HepG2 (cell line): ENCODE results near the gene OSER1. TPM values are rescaled to one million over a fixed set of nuclear protein-coding genes. Genes with fewer than 3 reads are reported as not detected.

Experiments
- ATAC-seq: fragments of 200-7000 bp; cut with Tn5 transposase; 3 replicates; pipeline ENCODE4 v1.9.1; 2020; ENCODE audit warnings: mild to moderate bottlenecking, moderate library complexity
- BruUV-seq: library from RNA; stranded (reverse); fragments of 400-500 nt; replicated peaks from 2 replicates; lab custom pipeline; 2021; lab: Mats Ljungman, UMichigan
- CTCF ChIA-PET: fragments of 300-600 bp; formaldehyde crosslinking; extraction: SDS; loops from one replicate; lab custom pipeline; 2021; ENCODE audit warnings: low total read pairs, inconsistent platforms, low intra/inter-chr PET ratio; lab: Yijun Ruan, JAX
- POLR2A ChIA-PET: fragments of 350-600 bp; sonication (Branson Sonifier 250); formaldehyde crosslinking; loops from one replicate; lab custom pipeline; 2020; ENCODE audit warnings: antibody characterized with exemption, inconsistent platforms; lab: Yijun Ruan, JAX
- DNase-seq: peaks from one replicate; pipeline ENCODE4 v3.0.0-alpha.2; 2015; ENCODE audit warnings: low spot score
- FAIRE-seq: peaks from 3 replicates; lab custom pipeline; 2011; peaks lifted over from hg19 to GRCh38; lab: Jason Lieb, UNC
- H2AFZ ChIP-seq: one replicate; pipeline ENCODE4 v1.6.1; 2011; ENCODE audit warnings: low read length, inconsistent platforms
- H3K27ac ChIP-seq: fragments of 300-600 bp; 3 replicates; pipeline ENCODE4 v1.8.0; 2011; ENCODE audit warnings: mixed run types, mild to moderate bottlenecking, mixed read lengths, low read length, inconsistent platforms; ENCODE audit not compliant: insufficient read depth; ENCODE audit errors: extremely low read length
- H3K27me3 ChIP-seq, 2 experiments: fragments of 200-600 bp in 1 of 2; 2 replicates in 1 of 2; 3 replicates in 1 of 2; pipeline versions ENCODE4 v1.6.0 to v1.8.0; 2011; ENCODE audit warnings: low read length in 2 of 2, mild to moderate bottlenecking in 2 of 2, moderate library complexity in 2 of 2, inconsistent platforms in 1 of 2; ENCODE audit not compliant: insufficient read depth in 2 of 2, control insufficient read depth in 1 of 2
- H3K36me3 ChIP-seq, 2 experiments: fragments of 200-600 bp in 1 of 2; replicated peaks in 1 of 2; 2 replicates in 1 of 2; 3 replicates in 1 of 2; pipeline versions ENCODE4 v1.5.1 to v1.8.0; 2011; ENCODE audit warnings: low read length in 2 of 2, inconsistent platforms in 1 of 2; ENCODE audit not compliant: insufficient read depth in 2 of 2, control insufficient read depth in 1 of 2
- H3K4me1 ChIP-seq: 2 replicates; pipeline ENCODE4 v1.5.1; 2012; ENCODE audit warnings: low read length, inconsistent platforms; ENCODE audit not compliant: insufficient read depth
- H3K4me2 ChIP-seq: 2 replicates; pipeline ENCODE4 v1.6.0; 2011; ENCODE audit warnings: low read depth, low read length, inconsistent platforms
- H3K4me3 ChIP-seq, 3 experiments: fragments of 200-600 bp in 1 of 3; sonication (generic), shearing (Covaris generic) in 1 of 3; replicated peaks in 1 of 3; 2 replicates each; pipeline ENCODE4 v1.5.1; 2011 to 2016; ENCODE audit warnings: low read length in 3 of 3, inconsistent platforms in 2 of 3, low read depth in 2 of 3, mild to moderate bottlenecking in 2 of 3, control low read depth in 1 of 3, mixed read lengths in 1 of 3; ENCODE audit not compliant: insufficient read depth in 1 of 3
- H3K79me2 ChIP-seq: one replicate; pipeline ENCODE4 v1.6.1; 2011; ENCODE audit warnings: low read length, inconsistent platforms; ENCODE audit not compliant: insufficient read depth
- H3K9ac ChIP-seq: 2 replicates; pipeline ENCODE4 v1.6.0; 2011; ENCODE audit warnings: mild to moderate bottlenecking, low read depth, low read length, inconsistent platforms; ENCODE audit not compliant: insufficient read depth
- H3K9me3 ChIP-seq: 2 replicates; pipeline ENCODE4 v1.5.1; 2012; ENCODE audit warnings: mild to moderate bottlenecking, low read length
- H4K20me1 ChIP-seq: 2 replicates; pipeline ENCODE4 v1.6.0; 2011; ENCODE audit warnings: inconsistent platforms, mild to moderate bottlenecking, low read length, moderate library complexity; ENCODE audit not compliant: insufficient read depth
- GATA4 ChIP-seq: sonication (generic); IDR thresholded peaks from 2 replicates; pipeline ENCODE4 v1.6.1; 2016; ENCODE audit warnings: antibody characterized with exemption, low read depth, borderline replicate concordance
- NCOA2 ChIP-seq: sonication (generic); formaldehyde crosslinking; IDR thresholded peaks from 2 replicates; pipeline ENCODE4 v1.8.0; 2022; ENCODE audit warnings: inconsistent platforms
- WGBS: methylation state at CpG from one replicate; pipeline ENCODE4 v1.1.6; 2017; ENCODE audit warnings: low lambda C conversion rate; 5-methylcytosine and 5-hydroxymethylcytosine counted together
- in situ Hi-C: cut with HindIII; loops from 2 replicates; pipeline ENCODE4 v1.10.0; 2017; ENCODE audit warnings: low pct_unique_long_range_greater_than_20kb; ENCODE audit not compliant: extremely low pct_ligation_motif_present
- intact Hi-C: fragments of 100-400 bp; cut with micrococcal nuclease; formaldehyde crosslinking; loops from one replicate; pipeline ENCODE4 v1.10.0; 2022; ENCODE audit not compliant: unreplicated experiment
- polyA plus RNA-seq, 8 experiments: library from polyadenylated mRNA; depleted of rRNA in 3 of 8; stranded (reverse) in 7 of 8; unstranded in 1 of 8; fragments of >200 nt; fragmentation: Illumina TruSeq in 4 of 8; extraction: Trizol in 4 of 8; gene quantifications; 2 replicates each; pipeline versions ENCODE4 v1.2.1 to v1.2.3, GENCODE V29; 2011 to 2016; ENCODE audit warnings: low read depth in 4 of 8, missing spikeins in 1 of 8, mixed read lengths in 1 of 8; ENCODE audit not compliant: insufficient read depth in 1 of 8
- total RNA-seq, 5 experiments: library from RNA; depleted of rRNA; stranded (reverse); fragments of >200 nt; fragmentation: Illumina TruSeq; extraction: Trizol; gene quantifications; 2 replicates each; pipeline ENCODE4 v1.2.3, GENCODE V29; 2016; ENCODE audit warnings: low read depth in 1 of 5
- TF ChIP-seq, protein P1 (sequence below): sonication (generic); formaldehyde crosslinking; IDR thresholded peaks from 2 replicates; pipeline ENCODE4 v1.4.0; 2020; ENCODE audit warnings: missing genetic modification reagents

The OSER1 gene
- total and polyA plus RNA-seq, 2 of the 13 experiments (the other 11 are each of a cell fraction or from before 2014, with no cell fraction given) = 71.2 to 71.5 TPM

DNA sequence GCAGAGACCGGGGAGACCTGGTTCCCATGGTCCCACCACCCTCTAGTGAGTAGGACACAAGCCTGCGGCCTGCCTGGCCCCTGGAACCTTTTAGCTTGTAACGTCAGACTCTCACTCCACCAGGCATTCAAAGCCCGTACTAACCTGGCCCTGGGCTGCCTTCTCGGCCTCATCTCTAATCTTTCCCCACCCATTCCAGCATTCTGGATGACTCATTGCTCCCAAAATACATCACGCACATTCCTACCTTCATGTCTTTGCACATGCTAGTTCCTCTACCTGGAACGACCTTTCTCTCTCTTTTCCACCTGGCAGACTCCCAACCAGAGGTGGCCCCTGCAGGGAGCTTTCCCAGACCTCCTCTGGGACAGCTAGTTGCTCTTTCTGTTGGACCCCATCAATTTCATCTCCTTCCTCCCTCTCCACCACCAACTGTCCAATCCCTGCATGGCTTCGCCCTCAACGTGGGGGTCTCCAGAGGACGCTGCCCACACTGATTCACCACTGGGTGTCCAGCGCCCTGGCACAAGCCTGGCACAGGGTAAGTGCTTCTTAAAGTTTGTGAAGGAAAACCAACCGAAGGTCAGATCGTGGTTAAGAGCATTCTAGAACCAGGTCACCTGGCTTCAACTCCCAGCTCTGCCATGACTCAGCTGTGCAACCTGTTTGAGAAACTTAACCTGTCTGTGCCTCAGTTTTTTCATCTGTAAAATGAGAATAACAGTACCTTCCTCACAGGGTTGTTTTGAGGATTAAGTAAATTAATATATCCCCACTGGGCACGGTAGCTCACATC lies 58.8 kb downstream of the OSER1 start:
- no peaks in the 10 kb centered on the region for H3K79me2 ChIP-seq
- H4K20me1 ChIP-seq = no peaks in the 10 kb centered on the region
- DNase-seq = no peak
- no peak overlapping the region for H3K9ac ChIP-seq
- H3K4me3 ChIP-seq = no peak overlapping the region
- CTCF ChIA-PET = no interaction called here
- no peaks in the 10 kb centered on the region for H3K4me1 ChIP-seq
- WGBS = 35% methylated on average over 14 of the region's 14 CpGs
- no peak for FAIRE-seq
- no peak overlapping the region for H3K4me2 ChIP-seq
- H3K27me3 ChIP-seq = peaks cover 0 to 27% of the 10 kb centered on the region in 2 experiments; a peak in 4 of 5 replicates
- TF ChIP-seq NCOA2 (CRISPR knock-in tag) (no peak), GATA4 (no peak)
- TF ChIP-seq, protein P1, sequence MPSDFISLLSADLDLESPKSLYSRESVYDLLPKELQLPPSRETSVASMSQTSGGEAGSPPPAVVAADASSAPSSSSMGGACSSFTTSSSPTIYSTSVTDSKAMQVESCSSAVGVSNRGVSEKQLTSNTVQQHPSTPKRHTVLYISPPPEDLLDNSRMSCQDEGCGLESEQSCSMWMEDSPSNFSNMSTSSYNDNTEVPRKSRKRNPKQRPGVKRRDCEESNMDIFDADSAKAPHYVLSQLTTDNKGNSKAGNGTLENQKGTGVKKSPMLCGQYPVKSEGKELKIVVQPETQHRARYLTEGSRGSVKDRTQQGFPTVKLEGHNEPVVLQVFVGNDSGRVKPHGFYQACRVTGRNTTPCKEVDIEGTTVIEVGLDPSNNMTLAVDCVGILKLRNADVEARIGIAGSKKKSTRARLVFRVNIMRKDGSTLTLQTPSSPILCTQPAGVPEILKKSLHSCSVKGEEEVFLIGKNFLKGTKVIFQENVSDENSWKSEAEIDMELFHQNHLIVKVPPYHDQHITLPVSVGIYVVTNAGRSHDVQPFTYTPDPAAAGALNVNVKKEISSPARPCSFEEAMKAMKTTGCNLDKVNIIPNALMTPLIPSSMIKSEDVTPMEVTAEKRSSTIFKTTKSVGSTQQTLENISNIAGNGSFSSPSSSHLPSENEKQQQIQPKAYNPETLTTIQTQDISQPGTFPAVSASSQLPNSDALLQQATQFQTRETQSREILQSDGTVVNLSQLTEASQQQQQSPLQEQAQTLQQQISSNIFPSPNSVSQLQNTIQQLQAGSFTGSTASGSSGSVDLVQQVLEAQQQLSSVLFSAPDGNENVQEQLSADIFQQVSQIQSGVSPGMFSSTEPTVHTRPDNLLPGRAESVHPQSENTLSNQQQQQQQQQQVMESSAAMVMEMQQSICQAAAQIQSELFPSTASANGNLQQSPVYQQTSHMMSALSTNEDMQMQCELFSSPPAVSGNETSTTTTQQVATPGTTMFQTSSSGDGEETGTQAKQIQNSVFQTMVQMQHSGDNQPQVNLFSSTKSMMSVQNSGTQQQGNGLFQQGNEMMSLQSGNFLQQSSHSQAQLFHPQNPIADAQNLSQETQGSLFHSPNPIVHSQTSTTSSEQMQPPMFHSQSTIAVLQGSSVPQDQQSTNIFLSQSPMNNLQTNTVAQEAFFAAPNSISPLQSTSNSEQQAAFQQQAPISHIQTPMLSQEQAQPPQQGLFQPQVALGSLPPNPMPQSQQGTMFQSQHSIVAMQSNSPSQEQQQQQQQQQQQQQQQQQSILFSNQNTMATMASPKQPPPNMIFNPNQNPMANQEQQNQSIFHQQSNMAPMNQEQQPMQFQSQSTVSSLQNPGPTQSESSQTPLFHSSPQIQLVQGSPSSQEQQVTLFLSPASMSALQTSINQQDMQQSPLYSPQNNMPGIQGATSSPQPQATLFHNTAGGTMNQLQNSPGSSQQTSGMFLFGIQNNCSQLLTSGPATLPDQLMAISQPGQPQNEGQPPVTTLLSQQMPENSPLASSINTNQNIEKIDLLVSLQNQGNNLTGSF (CRISPR knock-in tag) = no peak
- BruUV-seq = no TSS peak
- POLR2A ChIA-PET = no interaction called here
- H2AFZ ChIP-seq = no peak overlapping the region
- in situ Hi-C loops = no loop called here
- H3K27ac ChIP-seq = no peak overlapping the region
- H3K9me3 ChIP-seq = no peaks in the 10 kb centered on the region
- H3K36me3 ChIP-seq = no peaks in the 10 kb centered on the region
- intact Hi-C loops = no loop called here
- ATAC-seq = no peak
